ENCODE measurements around the gene ACOT7. TPM values are rescaled to one million over a fixed set of nuclear protein-coding genes. Genes with fewer than 3 reads are reported as not detected.
"Not testable (repeated sequence)": the region's sequence is repeated elsewhere in the genome, so short reads cannot be mapped to it uniquely, and the experiment has no call there.

Gene ACOT7
- total RNA-seq, 1 donor from 2014 or later = 38.8 TPM

DNA sequence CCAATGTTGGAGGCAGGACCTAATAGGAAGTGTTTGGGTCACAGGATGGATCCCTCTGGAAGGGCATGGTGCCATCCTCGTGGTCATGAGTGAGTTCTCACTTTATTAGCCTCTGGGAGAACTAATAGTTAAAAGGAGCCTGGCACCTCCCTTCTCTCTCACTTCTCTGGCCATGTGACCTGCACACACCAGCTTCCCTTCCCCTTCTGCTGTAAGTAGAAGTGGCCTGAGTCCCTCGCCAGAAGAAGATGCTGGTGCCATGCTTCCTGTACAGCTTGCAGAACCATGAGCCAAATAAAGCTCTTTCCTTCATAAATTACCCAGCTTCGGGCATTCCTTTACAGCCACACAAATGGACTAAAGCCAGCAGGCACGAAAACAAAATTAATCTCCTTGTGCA is 23.6 kb downstream of the ACOT7 start:
- no peaks in the 10 kb centered on the region for H3K36me3 ChIP-seq
- no peaks in the 10 kb centered on the region for H3K9me3 ChIP-seq
- H3K27me3 ChIP-seq = no peaks in the 10 kb centered on the region
- intact Hi-C loops (cut with DNase I) = no loop called here
- no peak overlapping the region for H3K27ac ChIP-seq
- DNase-seq (ENCODE audit: extremely low spot score in 2 of 2) = no peak
- peaks cover 16% of the 10 kb centered on the region for H3K4me1 ChIP-seq
- TF ChIP-seq POLR2AphosphoS5 (IDR thresholded peaks at IDR 0.05; ENCODE audit: insufficient read depth in 1 of 2, low read depth in 1 of 2) (no peak), POLR2A (IDR thresholded peaks at IDR 0.05) (no peak)
- TF ChIP-seq, protein P1, sequence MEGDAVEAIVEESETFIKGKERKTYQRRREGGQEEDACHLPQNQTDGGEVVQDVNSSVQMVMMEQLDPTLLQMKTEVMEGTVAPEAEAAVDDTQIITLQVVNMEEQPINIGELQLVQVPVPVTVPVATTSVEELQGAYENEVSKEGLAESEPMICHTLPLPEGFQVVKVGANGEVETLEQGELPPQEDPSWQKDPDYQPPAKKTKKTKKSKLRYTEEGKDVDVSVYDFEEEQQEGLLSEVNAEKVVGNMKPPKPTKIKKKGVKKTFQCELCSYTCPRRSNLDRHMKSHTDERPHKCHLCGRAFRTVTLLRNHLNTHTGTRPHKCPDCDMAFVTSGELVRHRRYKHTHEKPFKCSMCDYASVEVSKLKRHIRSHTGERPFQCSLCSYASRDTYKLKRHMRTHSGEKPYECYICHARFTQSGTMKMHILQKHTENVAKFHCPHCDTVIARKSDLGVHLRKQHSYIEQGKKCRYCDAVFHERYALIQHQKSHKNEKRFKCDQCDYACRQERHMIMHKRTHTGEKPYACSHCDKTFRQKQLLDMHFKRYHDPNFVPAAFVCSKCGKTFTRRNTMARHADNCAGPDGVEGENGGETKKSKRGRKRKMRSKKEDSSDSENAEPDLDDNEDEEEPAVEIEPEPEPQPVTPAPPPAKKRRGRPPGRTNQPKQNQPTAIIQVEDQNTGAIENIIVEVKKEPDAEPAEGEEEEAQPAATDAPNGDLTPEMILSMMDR (IDR thresholded peaks at IDR 0.05) = no peak
- H3K4me3 ChIP-seq = no peak overlapping the region

DNA sequence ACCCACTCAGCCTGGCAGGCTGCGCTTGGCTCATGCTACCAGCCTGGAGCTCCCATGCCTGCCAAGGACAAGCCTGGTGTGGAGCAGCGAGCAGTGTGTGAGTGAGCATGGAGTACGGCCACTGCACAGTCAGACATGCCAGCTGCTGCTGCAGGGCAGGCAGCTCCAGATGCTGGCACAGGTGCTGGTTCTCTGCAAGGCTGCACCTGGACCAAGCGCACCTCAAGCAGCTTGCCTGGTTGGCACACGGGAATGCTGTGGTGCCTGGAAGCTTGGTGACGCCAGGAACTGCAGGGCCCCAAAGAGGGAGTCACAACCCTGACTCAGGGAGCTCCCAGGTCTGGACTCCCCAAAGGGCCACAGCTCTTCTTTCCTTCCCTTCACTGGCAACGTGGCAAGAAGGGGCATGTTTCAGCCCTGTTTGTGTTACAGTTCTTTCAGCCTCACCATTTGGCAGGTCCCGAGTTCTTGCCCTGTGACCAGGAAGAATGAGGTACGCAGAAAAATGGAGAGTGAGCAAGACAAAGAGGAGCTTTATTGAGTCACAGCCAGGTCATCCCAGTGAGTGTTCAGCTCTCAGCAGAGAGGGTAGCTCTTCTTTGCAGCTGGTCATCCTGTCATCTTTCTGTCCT is 26.1 kb downstream of the ACOT7 start:
- Histone ChIP-seq H3K9me3 (no peaks in the 10 kb centered on the region), H3K27me3 (no peaks in the 10 kb centered on the region), H3K4me1 (peaks cover 24% of the 10 kb centered on the region), H3K27ac (no peak overlapping the region), H3K4me3 (no peak overlapping the region), H3K36me3 (no peaks in the 10 kb centered on the region)
- peak in 1 of 2 donors; percentile 53 for TF ChIP-seq POLR2AphosphoS5 (IDR thresholded peaks at IDR 0.05; ENCODE audit: insufficient read depth in 1 of 2, low read depth in 1 of 2)
- no peak for TF ChIP-seq POLR2A (IDR thresholded peaks at IDR 0.05)
- no peak for DNase-seq (ENCODE audit: extremely low spot score in 2 of 2)
- intact Hi-C loops (cut with DNase I) = loop anchor here (10.0 kb wide), 1 partner anchor 67 kb away; no protein-coding TSS in a partner anchor

DNA sequence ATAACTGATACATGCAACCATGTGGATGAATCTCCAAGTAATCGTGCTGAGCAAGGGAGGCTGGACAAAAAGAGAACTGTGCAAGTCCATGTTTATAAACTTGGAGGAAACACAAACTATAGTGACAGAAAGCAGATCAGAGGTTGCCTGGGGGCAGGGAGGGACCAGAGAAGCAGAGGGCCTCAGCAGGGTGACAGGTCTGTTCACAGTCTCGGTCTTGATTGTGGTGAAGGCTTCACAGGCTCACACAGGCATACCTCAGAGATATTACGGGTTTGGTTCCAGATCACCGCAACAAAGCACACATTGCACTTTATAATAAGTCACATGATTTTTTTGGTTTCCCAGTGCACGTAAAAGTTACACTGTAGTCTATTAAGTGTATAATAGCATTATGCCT is 28.5 kb downstream of the ACOT7 start:
- Histone ChIP-seq H3K4me3 (no peak overlapping the region), H3K4me1 (peaks cover 30% of the 10 kb centered on the region), H3K27ac (no peak overlapping the region), H3K9me3 (no peaks in the 10 kb centered on the region), H3K36me3 (no peaks in the 10 kb centered on the region), H3K27me3 (no peaks in the 10 kb centered on the region)
- no peak for DNase-seq (ENCODE audit: extremely low spot score in 2 of 2)
- intact Hi-C loops (cut with DNase I) = loop anchor here (10.0 kb wide), 1 partner anchor 70 kb away; no protein-coding TSS in a partner anchor
- no peak for TF ChIP-seq POLR2A (IDR thresholded peaks at IDR 0.05)
- no peak for TF ChIP-seq POLR2AphosphoS5 (IDR thresholded peaks at IDR 0.05; ENCODE audit: insufficient read depth in 1 of 2, low read depth in 1 of 2)
- TF ChIP-seq, protein P1 (IDR thresholded peaks at IDR 0.05) = no peak

DNA sequence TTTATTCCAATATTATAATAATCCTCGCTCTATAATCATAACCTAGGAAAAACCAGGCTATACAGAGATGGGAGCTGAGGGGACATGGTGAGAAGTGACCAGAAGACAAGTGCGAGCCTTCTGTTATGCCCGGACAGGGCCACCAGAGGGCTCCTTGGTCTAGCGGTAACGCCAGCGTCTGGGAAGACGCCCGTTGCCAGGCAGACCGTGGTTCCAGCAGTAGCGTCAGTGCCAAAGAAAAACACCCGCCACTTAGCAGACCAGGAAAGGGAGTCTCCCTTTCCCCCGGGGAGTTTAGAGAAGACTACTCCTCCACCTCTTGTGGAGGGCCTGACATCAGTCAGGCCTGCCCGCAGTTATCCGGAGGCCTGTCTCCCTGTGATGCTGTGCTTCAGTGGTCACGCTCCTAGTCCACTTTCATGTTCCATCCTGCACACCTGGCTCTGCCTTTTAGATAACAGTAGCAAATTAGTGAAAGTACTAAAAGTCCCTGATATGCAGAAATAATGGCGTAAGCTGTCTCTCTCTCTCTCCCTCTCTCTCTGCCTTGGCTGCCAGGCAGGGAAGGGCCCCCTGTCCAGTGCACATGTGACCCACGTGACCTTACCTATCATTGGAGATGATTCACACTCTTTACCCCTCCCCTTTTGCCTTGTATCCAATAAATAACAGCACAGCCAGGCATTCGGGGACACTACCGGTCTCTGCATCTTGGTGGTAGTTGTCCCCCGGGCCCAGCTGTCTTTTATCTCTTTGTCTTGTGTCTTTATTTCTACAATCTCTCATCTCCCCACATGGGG is 30.3 kb downstream of the ACOT7 start:
- H3K27ac ChIP-seq; H3K9me3 ChIP-seq; H3K4me3 ChIP-seq; H3K36me3 ChIP-seq; DNase-seq (ENCODE audit: extremely low spot score in 2 of 2); H3K27me3 ChIP-seq: not testable (repeated sequence)
- TF ChIP-seq, protein P1 (IDR thresholded peaks at IDR 0.05) = peak; percentile 61 to 75 (median 74)
- peaks cover 42% of the 10 kb centered on the region for H3K4me1 ChIP-seq
- intact Hi-C loops (cut with DNase I) = loop anchor here (10.0 kb wide), 1 partner anchor 72 kb away; no protein-coding TSS in a partner anchor

GRCh38 chr1:6361124-6361775 is 32.3 kb downstream of the ACOT7 start:
- no peak for TF ChIP-seq POLR2AphosphoS5 (IDR thresholded peaks at IDR 0.05; ENCODE audit: insufficient read depth in 1 of 2, low read depth in 1 of 2)
- TF ChIP-seq, protein P1 (IDR thresholded peaks at IDR 0.05) = no peak
- no peak for TF ChIP-seq POLR2A (IDR thresholded peaks at IDR 0.05)
- no peak overlapping the region for H3K4me3 ChIP-seq
- no peaks in the 10 kb centered on the region for H3K36me3 ChIP-seq
- H3K4me1 ChIP-seq = peaks cover 35% of the 10 kb centered on the region
- H3K27me3 ChIP-seq = no peaks in the 10 kb centered on the region
- intact Hi-C loops (cut with DNase I) = loop anchor here (10.0 kb wide), 1 partner anchor 74 kb away; no protein-coding TSS in a partner anchor
- DNase-seq (ENCODE audit: extremely low spot score in 2 of 2) = no peak
- H3K27ac ChIP-seq = no peak overlapping the region
- no peaks in the 10 kb centered on the region for H3K9me3 ChIP-seq
